PC-3 (cell line): ENCODE data around the gene HNMT. TPM values are rescaled to one million over a fixed set of nuclear protein-coding genes. Genes with fewer than 3 reads are reported as not detected.

ENCODE experiments used
- ATAC-seq: fragments of 200-7000 bp; cut with Tn5 transposase; 2 replicates; pipeline ENCODE4 v1.9.1; 2020; ENCODE audit warnings: mild to moderate bottlenecking, moderate library complexity
- BruUV-seq: library from RNA; stranded (reverse); fragments of 400-500 nt; replicated peaks from 2 replicates; lab custom pipeline; 2021; lab: Mats Ljungman, UMichigan
- CTCF ChIA-PET: fragments of 300-600 bp; sonication (Branson Sonifier 250); formaldehyde crosslinking; loops from one replicate; lab custom pipeline; 2022; ENCODE audit warnings: antibody characterized with exemption; lab: Charles Lee
- POLR2A ChIA-PET: fragments of 300-600 bp; sonication (Branson Sonifier 250); formaldehyde crosslinking; loops from one replicate; lab custom pipeline; 2022; ENCODE audit warnings: antibody characterized with exemption; ENCODE audit not compliant: unreplicated experiment; lab: Charles Lee
- DNase-seq: peaks from one replicate; pipeline ENCODE4 v3.0.0-alpha.2; 2015
- H2AFZ ChIP-seq: fragments of 300-600 bp; sonication (generic); 2 replicates; pipeline ENCODE4 v1.6.0; 2016; ENCODE audit warnings: antibody characterized with exemption, low read length
- H3F3A ChIP-seq: fragments of 300-600 bp; sonication (generic); one replicate; pipeline ENCODE4 v1.6.0; 2017; ENCODE audit warnings: antibody characterized with exemption, low read length, control low read depth, mild to moderate bottlenecking; ENCODE audit not compliant: unreplicated experiment
- H3K27ac ChIP-seq: fragments of 300-600 bp; sonication (generic); 2 replicates; pipeline ENCODE4 v1.5.1; 2016; ENCODE audit warnings: mild to moderate bottlenecking, low read length
- H3K27me3 ChIP-seq: fragments of 300-600 bp; sonication (generic); 2 replicates; pipeline ENCODE4 v1.6.1; 2016; ENCODE audit warnings: low read length, mixed read lengths
- H3K36me3 ChIP-seq: fragments of 300-600 bp; sonication (generic); 2 replicates; pipeline ENCODE4 v1.6.1; 2016; ENCODE audit warnings: low read depth, mixed run types, low read length, mixed read lengths
- H3K4me1 ChIP-seq: fragments of 300-600 bp; sonication (generic); 2 replicates; pipeline ENCODE4 v1.5.1; 2016; ENCODE audit warnings: low read length; ENCODE audit not compliant: insufficient read depth
- H3K4me2 ChIP-seq: fragments of 300-600 bp; sonication (generic); 2 replicates; pipeline ENCODE4 v1.6.0; 2016; ENCODE audit warnings: low read length
- H3K4me3 ChIP-seq: fragments of 300-600 bp; sonication (generic); 2 replicates; pipeline ENCODE4 v1.5.1; 2016; ENCODE audit warnings: mild to moderate bottlenecking, low read length, mixed read lengths
- H3K79me2 ChIP-seq: fragments of 300-600 bp; sonication (generic); 2 replicates; pipeline ENCODE4 v1.6.1; 2017; ENCODE audit warnings: low read length, mixed read lengths
- H3K9ac ChIP-seq: fragments of 300-600 bp; sonication (generic); 2 replicates; pipeline ENCODE4 v1.6.0; 2016; ENCODE audit warnings: mild to moderate bottlenecking, low read length
- H3K9me2 ChIP-seq: fragments of 300-600 bp; sonication (generic); replicated peaks from 2 replicates; pipeline ENCODE4 v1.6.1; 2016; ENCODE audit warnings: mixed run types, low read length, mixed read lengths
- H3K9me3 ChIP-seq: fragments of 300-600 bp; sonication (generic); 2 replicates; pipeline ENCODE4 v1.6.1; 2016; ENCODE audit warnings: low read length, mixed read lengths
- H4K20me1 ChIP-seq: fragments of 300-600 bp; sonication (generic); 2 replicates; pipeline ENCODE4 v1.6.1; 2016; ENCODE audit warnings: low read length, mixed read lengths
- EZH2 ChIP-seq: fragments of 300-600 bp; sonication (generic); IDR thresholded peaks from one replicate; pipeline ENCODE4 v1.6.1; 2017; ENCODE audit warnings: antibody characterized with exemption, mild to moderate bottlenecking, low read length; ENCODE audit not compliant: unreplicated experiment
- EZH2phosphoT487 ChIP-seq: fragments of 300-600 bp; sonication (generic); IDR thresholded peaks from 2 replicates; pipeline ENCODE4 v1.6.1; 2018; ENCODE audit warnings: mild to moderate bottlenecking, antibody characterized with exemption, low read length, borderline replicate concordance
- intact Hi-C: fragments of 100-400 bp; cut with micrococcal nuclease; formaldehyde crosslinking; loops from 2 replicates; pipeline ENCODE4 v1.9.0; 2023
- total RNA-seq: library from RNA; depleted of rRNA; stranded (reverse); fragments of >200 nt; gene quantifications from 2 replicates; pipeline ENCODE4 v1.2.3, GENCODE V29; 2014
- TF ChIP-seq, protein P1 (sequence below): fragments of 300-600 bp; sonication (generic); conservative IDR thresholded peaks from 2 replicates; pipeline ENCODE4 v1.5.1; 2017; ENCODE audit warnings: antibody characterized with exemption, low read depth, mild to moderate bottlenecking, low read length

Gene HNMT
- total RNA-seq, 1 experiment from 2014 or later = 7.1 TPM

DNA sequence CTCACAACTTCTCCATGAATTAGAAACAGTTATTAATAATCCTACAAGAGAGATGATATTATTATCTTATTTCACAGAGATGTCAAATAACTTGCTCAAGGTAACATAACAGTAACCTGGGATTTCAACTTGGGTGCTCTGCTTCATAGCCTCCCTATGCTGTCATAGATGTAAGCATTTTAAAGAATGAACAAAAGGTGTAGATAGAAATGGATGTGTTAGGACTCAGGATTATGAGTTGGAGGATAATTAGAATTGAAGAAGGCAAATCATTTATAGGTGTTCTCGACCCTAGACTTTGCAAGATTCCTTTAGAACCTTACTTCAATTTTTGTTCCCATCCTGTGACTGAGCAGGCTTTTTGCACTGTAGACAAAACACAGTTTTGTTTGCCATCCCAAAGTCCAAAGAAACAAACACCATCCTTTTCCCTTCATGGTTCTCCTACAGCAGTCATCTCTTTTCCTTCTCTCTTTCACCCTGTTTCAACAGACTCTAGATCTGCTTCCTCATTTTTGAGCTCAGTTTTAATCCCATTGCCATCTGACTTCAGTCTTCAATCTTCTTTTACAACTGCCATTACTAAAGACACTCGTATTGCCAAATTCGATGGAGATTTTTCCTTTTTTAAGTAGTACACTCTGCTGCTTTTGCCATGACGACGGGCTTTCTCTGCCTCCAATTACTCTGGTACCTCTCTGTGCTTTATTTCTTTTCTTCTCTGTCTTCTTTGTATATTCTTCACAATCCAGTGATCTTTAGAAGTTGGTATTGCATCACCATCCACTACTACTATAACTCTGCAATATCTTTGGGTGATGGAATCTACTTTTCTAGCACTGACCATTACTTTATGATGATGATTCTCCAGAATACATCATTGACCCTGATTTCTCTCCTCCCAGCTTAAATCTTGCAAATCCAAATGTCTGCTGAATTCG lies 4.5 kb downstream of the HNMT start:
- Histone ChIP-seq H3K9me3 (no peaks in the 10 kb centered on the region), H4K20me1 (no peaks in the 10 kb centered on the region), H3K9me2 (no peaks in the 10 kb centered on the region), H3K27ac (peak overlapping the region; percentile 57), H3K27me3 (no peaks in the 10 kb centered on the region), H3K4me3 (no peak overlapping the region), H2AFZ (no peak overlapping the region), H3K4me2 (peak overlapping the region; percentile 37), H3K79me2 (peaks cover 5% of the 10 kb centered on the region; the same call in 1 of the 2 replicates), H3K9ac (no peak overlapping the region), H3K36me3 (no peaks in the 10 kb centered on the region), H3K4me1 (peaks cover 50% of the 10 kb centered on the region), H3F3A (peaks cover 5% of the 10 kb centered on the region)
- intact Hi-C loops = loop anchor here (2.0 to 10.0 kb wide), 5 partner anchors 104 to 536 kb away; partner anchors contain the start of gene SPOPL
- BruUV-seq = no TSS peak
- ATAC-seq = no peak; the same call in 1 of the 2 replicates
- no peak for DNase-seq
- ChIA-PET POLR2A (interaction anchor here (0.6 kb wide), 1 partner anchor 111 kb away, joined by 3 read pairs; no protein-coding TSS in a partner anchor), CTCF (no interaction called here)
- TF ChIP-seq, protein P1, sequence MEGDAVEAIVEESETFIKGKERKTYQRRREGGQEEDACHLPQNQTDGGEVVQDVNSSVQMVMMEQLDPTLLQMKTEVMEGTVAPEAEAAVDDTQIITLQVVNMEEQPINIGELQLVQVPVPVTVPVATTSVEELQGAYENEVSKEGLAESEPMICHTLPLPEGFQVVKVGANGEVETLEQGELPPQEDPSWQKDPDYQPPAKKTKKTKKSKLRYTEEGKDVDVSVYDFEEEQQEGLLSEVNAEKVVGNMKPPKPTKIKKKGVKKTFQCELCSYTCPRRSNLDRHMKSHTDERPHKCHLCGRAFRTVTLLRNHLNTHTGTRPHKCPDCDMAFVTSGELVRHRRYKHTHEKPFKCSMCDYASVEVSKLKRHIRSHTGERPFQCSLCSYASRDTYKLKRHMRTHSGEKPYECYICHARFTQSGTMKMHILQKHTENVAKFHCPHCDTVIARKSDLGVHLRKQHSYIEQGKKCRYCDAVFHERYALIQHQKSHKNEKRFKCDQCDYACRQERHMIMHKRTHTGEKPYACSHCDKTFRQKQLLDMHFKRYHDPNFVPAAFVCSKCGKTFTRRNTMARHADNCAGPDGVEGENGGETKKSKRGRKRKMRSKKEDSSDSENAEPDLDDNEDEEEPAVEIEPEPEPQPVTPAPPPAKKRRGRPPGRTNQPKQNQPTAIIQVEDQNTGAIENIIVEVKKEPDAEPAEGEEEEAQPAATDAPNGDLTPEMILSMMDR = no peak
- TF ChIP-seq EZH2 (no peak), EZH2phosphoT487 (no peak)

DNA sequence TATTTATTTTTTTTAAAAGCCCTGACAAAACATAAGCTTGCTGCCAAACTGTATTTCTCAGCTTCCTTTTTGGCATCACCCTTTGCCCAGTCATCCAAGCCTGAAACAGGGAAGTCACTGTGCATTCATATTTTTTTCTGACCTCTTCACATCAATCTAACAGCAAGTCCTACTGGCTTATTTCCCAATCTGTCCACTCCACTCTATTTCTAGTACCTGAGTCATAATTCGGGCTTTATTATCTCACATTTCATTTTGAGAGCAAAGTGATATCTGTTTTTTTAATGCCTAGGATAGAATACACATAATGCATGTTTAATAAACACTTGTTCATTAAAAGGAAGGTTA lies 5.1 kb downstream of the HNMT start:
- H3K27me3 ChIP-seq = no peaks in the 10 kb centered on the region
- intact Hi-C loops = loop anchor here (2.0 to 10.0 kb wide), 5 partner anchors 103 to 535 kb away; partner anchors contain the start of gene SPOPL
- peaks cover 5% of the 10 kb centered on the region; the same call in 1 of the 2 replicates for H3K79me2 ChIP-seq
- peak overlapping the region; percentile 75 for H3K27ac ChIP-seq
- no peaks in the 10 kb centered on the region for H3K36me3 ChIP-seq
- ATAC-seq = peak; percentile 89
- POLR2A ChIA-PET = interaction anchor here (0.6 kb wide), 1 partner anchor 110 kb away, joined by 3 read pairs; no protein-coding TSS in a partner anchor
- H3F3A ChIP-seq = peaks cover 5% of the 10 kb centered on the region
- no peaks in the 10 kb centered on the region for H3K9me3 ChIP-seq
- peak; percentile 94 for DNase-seq
- no peaks in the 10 kb centered on the region for H4K20me1 ChIP-seq
- CTCF ChIA-PET = no interaction called here
- H3K4me3 ChIP-seq = no peak overlapping the region
- H2AFZ ChIP-seq = no peak overlapping the region
- H3K9me2 ChIP-seq = no peaks in the 10 kb centered on the region
- no peak overlapping the region for H3K9ac ChIP-seq
- peaks cover 46% of the 10 kb centered on the region for H3K4me1 ChIP-seq
- no TSS peak for BruUV-seq
- peak overlapping the region; percentile 56 for H3K4me2 ChIP-seq
- TF ChIP-seq, protein P1 = no peak
- TF ChIP-seq EZH2phosphoT487 = no peak
- no peak for TF ChIP-seq EZH2
